Transverse colon (tissue), 3 donors: ENCODE measurements around the gene CFAP20DC.

Source experiments
- EP300 ChIP-seq: sonication (generic); formaldehyde crosslinking; IDR thresholded peaks from one replicate; pipeline ENCODE4 v1.6.1; 2017; ENCODE audit warnings: antibody characterized with exemption, low read depth
- POLR2A ChIP-seq: fragments of 450-650 bp; IDR thresholded peaks from one replicate; pipeline ENCODE4 v1.6.1; 2016; ENCODE audit warnings: antibody characterized with exemption, mild to moderate bottlenecking, moderate library complexity
- TF ChIP-seq, protein P1 (sequence below), 5 experiments: fragments of 200-600 bp in 3 of 5; fragments of 450-650 bp in 2 of 5; sonication (generic) in 3 of 5; IDR thresholded peaks; 1 replicate in 2 of 5; 2 replicates in 3 of 5; pipeline ENCODE4 v1.5.1; 2016 to 2017; ENCODE audit warnings: antibody characterized with exemption in 5 of 5, inconsistent platforms in 3 of 5, mild to moderate bottlenecking in 2 of 5, moderate library complexity in 1 of 5

GRCh38 chr3:58800032-58800431 is 249.8 kb downstream of the CFAP20DC start:
- TF ChIP-seq, protein P1, sequence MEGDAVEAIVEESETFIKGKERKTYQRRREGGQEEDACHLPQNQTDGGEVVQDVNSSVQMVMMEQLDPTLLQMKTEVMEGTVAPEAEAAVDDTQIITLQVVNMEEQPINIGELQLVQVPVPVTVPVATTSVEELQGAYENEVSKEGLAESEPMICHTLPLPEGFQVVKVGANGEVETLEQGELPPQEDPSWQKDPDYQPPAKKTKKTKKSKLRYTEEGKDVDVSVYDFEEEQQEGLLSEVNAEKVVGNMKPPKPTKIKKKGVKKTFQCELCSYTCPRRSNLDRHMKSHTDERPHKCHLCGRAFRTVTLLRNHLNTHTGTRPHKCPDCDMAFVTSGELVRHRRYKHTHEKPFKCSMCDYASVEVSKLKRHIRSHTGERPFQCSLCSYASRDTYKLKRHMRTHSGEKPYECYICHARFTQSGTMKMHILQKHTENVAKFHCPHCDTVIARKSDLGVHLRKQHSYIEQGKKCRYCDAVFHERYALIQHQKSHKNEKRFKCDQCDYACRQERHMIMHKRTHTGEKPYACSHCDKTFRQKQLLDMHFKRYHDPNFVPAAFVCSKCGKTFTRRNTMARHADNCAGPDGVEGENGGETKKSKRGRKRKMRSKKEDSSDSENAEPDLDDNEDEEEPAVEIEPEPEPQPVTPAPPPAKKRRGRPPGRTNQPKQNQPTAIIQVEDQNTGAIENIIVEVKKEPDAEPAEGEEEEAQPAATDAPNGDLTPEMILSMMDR (IDR thresholded peaks at IDR 0.05) = no peak
- TF ChIP-seq EP300 (no peak), POLR2A (no peak)
